Epithelial cell of esophagus (primary cell): ENCODE measurements around the gene CUL4B.
"Not testable (repeated sequence)": the region's sequence is repeated elsewhere in the genome, so short reads cannot be mapped to it uniquely, and the experiment has no call there.

ENCODE experiments used
- DNase-seq: peaks from one replicate; pipeline ENCODE4 v3.0.0; 2010; ENCODE audit warnings: low read depth
- H3K4me3 ChIP-seq: 2 replicates; pipeline ENCODE4 v1.5.1; 2011; ENCODE audit warnings: mild to moderate bottlenecking, low read length, control low read depth
- TF ChIP-seq, protein P1 (sequence below): IDR thresholded peaks from 2 replicates; pipeline ENCODE4 v1.5.1; 2011; ENCODE audit warnings: low read depth, mild to moderate bottlenecking, low read length, control low read depth, inconsistent platforms; ENCODE audit not compliant: insufficient read depth; ENCODE audit errors: missing control alignments

CUL4B gene

DNA sequence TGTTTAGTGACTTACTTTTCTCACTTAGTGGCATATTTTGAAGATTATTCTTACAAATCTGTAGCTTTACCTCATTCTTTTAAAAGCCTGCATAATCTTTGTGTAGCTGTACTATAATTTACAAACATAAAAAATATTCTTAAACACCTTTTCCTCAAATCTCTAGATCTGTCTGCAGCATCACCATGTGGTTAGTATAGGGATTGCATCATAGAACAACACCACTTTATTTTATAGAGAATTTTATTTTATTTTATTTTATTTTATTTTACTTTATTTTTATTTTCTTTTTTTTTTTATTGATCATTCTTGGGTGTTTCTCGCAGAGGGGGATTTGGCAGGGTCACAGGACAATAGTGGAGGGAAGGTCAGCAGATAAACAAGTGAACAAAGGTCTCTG lies 85.3 kb downstream of the CUL4B start:
- TF ChIP-seq, protein P1, sequence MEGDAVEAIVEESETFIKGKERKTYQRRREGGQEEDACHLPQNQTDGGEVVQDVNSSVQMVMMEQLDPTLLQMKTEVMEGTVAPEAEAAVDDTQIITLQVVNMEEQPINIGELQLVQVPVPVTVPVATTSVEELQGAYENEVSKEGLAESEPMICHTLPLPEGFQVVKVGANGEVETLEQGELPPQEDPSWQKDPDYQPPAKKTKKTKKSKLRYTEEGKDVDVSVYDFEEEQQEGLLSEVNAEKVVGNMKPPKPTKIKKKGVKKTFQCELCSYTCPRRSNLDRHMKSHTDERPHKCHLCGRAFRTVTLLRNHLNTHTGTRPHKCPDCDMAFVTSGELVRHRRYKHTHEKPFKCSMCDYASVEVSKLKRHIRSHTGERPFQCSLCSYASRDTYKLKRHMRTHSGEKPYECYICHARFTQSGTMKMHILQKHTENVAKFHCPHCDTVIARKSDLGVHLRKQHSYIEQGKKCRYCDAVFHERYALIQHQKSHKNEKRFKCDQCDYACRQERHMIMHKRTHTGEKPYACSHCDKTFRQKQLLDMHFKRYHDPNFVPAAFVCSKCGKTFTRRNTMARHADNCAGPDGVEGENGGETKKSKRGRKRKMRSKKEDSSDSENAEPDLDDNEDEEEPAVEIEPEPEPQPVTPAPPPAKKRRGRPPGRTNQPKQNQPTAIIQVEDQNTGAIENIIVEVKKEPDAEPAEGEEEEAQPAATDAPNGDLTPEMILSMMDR, result peak; percentile 45
- not testable (repeated sequence) for H3K4me3 ChIP-seq
- DNase-seq, result peak; percentile 36
